MM.1S (cell line): ENCODE data around the gene HOXD4.

Source experiments
- DNase-seq: peaks from one replicate; pipeline ENCODE4 v3.0.0-alpha.2; 2015
- H2AFZ ChIP-seq: fragments of 300-600 bp; sonication (generic); 2 replicates; pipeline ENCODE4 v1.6.0; 2016; ENCODE audit warnings: antibody characterized with exemption, low read length
- H3F3A ChIP-seq: fragments of 300-600 bp; sonication (generic); 2 replicates; pipeline ENCODE4 v1.6.1; 2016; ENCODE audit warnings: mild to moderate bottlenecking, antibody characterized with exemption, low read length, moderate library complexity, mixed read lengths; ENCODE audit not compliant: insufficient read depth
- H3K27ac ChIP-seq: fragments of 300-600 bp; sonication (generic); 2 replicates; pipeline ENCODE4 v1.5.1; 2016; ENCODE audit warnings: mild to moderate bottlenecking, low read length
- H3K27me3 ChIP-seq: fragments of 300-600 bp; sonication (generic); replicated peaks from 2 replicates; pipeline ENCODE4 v1.6.0; 2016; ENCODE audit warnings: low read length; ENCODE audit not compliant: insufficient read depth
- H3K36me3 ChIP-seq: fragments of 300-600 bp; sonication (generic); replicated peaks from 2 replicates; pipeline ENCODE4 v1.6.1; 2016; ENCODE audit warnings: mild to moderate bottlenecking, low read length, mixed read lengths; ENCODE audit not compliant: insufficient read depth
- H3K4me1 ChIP-seq: fragments of 300-600 bp; sonication (generic); 2 replicates; pipeline ENCODE4 v1.6.1; 2016; ENCODE audit warnings: low read length, mixed read lengths
- H3K4me2 ChIP-seq: fragments of 300-600 bp; sonication (generic); 2 replicates; pipeline ENCODE4 v1.6.0; 2016; ENCODE audit warnings: low read depth, low read length
- H3K4me3 ChIP-seq: fragments of 300-600 bp; sonication (generic); 2 replicates; pipeline ENCODE4 v1.5.1; 2016; ENCODE audit warnings: low read length, mixed read lengths
- H3K79me2 ChIP-seq: fragments of 300-600 bp; sonication (generic); 2 replicates; pipeline ENCODE4 v1.6.1; 2016; ENCODE audit warnings: mixed run types, low read length, mixed read lengths
- H3K9ac ChIP-seq: fragments of 300-600 bp; sonication (generic); 2 replicates; pipeline ENCODE4 v1.6.1; 2016; ENCODE audit warnings: low read length, mixed read lengths
- H3K9me2 ChIP-seq: fragments of 300-600 bp; sonication (generic); replicated peaks from 2 replicates; pipeline ENCODE4 v1.6.1; 2016; ENCODE audit warnings: mild to moderate bottlenecking, low read length, mixed read lengths; ENCODE audit not compliant: insufficient read depth
- H3K9me3 ChIP-seq: fragments of 300-600 bp; sonication (generic); replicated peaks from 2 replicates; pipeline ENCODE4 v1.6.1; 2016; ENCODE audit warnings: mild to moderate bottlenecking, low read length, mixed read lengths; ENCODE audit not compliant: insufficient read depth
- H4K20me1 ChIP-seq: fragments of 300-600 bp; sonication (generic); 2 replicates; pipeline ENCODE4 v1.6.1; 2016; ENCODE audit warnings: mild to moderate bottlenecking, low read length, moderate library complexity, mixed read lengths; ENCODE audit not compliant: insufficient read depth
- EZH2 ChIP-seq: fragments of 300-600 bp; sonication (generic); optimal IDR thresholded peaks from 2 replicates; pipeline ENCODE3; 2017; ENCODE audit warnings: low read depth, mild to moderate bottlenecking, antibody characterized with exemption, low read length, mixed read lengths
- EZH2phosphoT487 ChIP-seq: fragments of 300-600 bp; sonication (generic); IDR thresholded peaks from 2 replicates; pipeline ENCODE4 v1.6.1; 2018; ENCODE audit warnings: antibody characterized with exemption, low read length
- TF ChIP-seq, protein P1 (sequence below): fragments of 300-600 bp; sonication (generic); IDR thresholded peaks from 2 replicates; pipeline ENCODE4 v1.5.1; 2016; ENCODE audit warnings: antibody characterized with exemption, low read length, mixed read lengths

HOXD4 gene

DNA sequence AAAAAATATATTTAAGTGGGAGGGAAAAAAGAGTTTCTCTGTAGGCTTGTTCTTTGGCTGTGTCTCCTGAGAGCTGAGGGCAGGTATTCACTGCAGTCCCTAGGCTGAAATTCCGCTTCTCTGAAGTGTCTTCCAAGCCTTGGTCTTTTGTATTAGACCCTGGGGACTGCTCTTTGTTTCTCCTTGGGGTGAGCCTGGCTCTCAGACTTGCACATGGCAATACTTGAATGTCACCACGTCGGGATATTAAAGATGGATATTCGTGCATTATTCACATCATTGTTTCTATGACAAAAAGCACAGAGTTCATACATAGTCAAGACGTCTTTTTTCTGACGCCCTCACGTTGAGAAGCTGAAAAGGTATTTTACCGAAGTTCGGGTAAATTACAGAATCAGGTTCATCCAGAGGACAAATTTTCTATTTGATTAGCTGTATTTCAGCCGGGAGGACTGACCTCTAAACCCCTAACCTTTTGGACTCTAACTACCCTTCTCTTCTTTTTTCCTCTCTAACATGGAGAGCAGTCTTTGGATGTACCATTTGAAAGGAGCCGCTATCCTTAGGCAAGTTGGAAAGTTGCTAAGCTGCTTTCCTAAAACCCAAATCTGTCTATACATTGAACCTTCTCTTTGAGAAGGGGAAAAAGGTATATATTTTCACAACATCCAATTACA is 3.4 kb downstream of the HOXD4 start:
- no peak for TF ChIP-seq EZH2phosphoT487
- no peak for TF ChIP-seq EZH2
- TF ChIP-seq, protein P1, sequence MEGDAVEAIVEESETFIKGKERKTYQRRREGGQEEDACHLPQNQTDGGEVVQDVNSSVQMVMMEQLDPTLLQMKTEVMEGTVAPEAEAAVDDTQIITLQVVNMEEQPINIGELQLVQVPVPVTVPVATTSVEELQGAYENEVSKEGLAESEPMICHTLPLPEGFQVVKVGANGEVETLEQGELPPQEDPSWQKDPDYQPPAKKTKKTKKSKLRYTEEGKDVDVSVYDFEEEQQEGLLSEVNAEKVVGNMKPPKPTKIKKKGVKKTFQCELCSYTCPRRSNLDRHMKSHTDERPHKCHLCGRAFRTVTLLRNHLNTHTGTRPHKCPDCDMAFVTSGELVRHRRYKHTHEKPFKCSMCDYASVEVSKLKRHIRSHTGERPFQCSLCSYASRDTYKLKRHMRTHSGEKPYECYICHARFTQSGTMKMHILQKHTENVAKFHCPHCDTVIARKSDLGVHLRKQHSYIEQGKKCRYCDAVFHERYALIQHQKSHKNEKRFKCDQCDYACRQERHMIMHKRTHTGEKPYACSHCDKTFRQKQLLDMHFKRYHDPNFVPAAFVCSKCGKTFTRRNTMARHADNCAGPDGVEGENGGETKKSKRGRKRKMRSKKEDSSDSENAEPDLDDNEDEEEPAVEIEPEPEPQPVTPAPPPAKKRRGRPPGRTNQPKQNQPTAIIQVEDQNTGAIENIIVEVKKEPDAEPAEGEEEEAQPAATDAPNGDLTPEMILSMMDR: no peak
- DNase-seq: no peak
- H3K79me2 ChIP-seq: no peaks in the 10 kb centered on the region
- no peak overlapping the region for H3K4me3 ChIP-seq
- peaks cover 11% of the 10 kb centered on the region for H3K27me3 ChIP-seq
- H3K4me1 ChIP-seq: no peaks in the 10 kb centered on the region
- H3K4me2 ChIP-seq: no peak overlapping the region
- no peaks in the 10 kb centered on the region for H3F3A ChIP-seq
- no peaks in the 10 kb centered on the region for H4K20me1 ChIP-seq
- no peak overlapping the region for H3K9ac ChIP-seq
- H3K27ac ChIP-seq: no peak overlapping the region
- H3K9me2 ChIP-seq: no peaks in the 10 kb centered on the region
- H3K9me3 ChIP-seq: no peaks in the 10 kb centered on the region
- H2AFZ ChIP-seq: no peak overlapping the region
- no peaks in the 10 kb centered on the region for H3K36me3 ChIP-seq

- Histone ChIP-seq H3K27ac (no peak overlapping the region), H3K27me3 (peaks cover 3% of the 10 kb centered on the region), H3K9me2 (no peaks in the 10 kb centered on the region), H2AFZ (no peak overlapping the region), H3K4me2 (no peak overlapping the region), H3K4me3 (no peak overlapping the region), H3K4me1 (no peaks in the 10 kb centered on the region), H3K9ac (no peak overlapping the region), H3K79me2 (no peaks in the 10 kb centered on the region), H3K9me3 (no peaks in the 10 kb centered on the region), H3K36me3 (no peaks in the 10 kb centered on the region), H3F3A (no peaks in the 10 kb centered on the region), H4K20me1 (no peaks in the 10 kb centered on the region)
- DNase-seq: no peak
- TF ChIP-seq EZH2 (no peak), EZH2phosphoT487 (no peak)
- TF ChIP-seq, protein P1: no peak
Observed at GRCh38 chr2:176155356-176156044, 4.2 kb downstream of the HOXD4 start.

DNA sequence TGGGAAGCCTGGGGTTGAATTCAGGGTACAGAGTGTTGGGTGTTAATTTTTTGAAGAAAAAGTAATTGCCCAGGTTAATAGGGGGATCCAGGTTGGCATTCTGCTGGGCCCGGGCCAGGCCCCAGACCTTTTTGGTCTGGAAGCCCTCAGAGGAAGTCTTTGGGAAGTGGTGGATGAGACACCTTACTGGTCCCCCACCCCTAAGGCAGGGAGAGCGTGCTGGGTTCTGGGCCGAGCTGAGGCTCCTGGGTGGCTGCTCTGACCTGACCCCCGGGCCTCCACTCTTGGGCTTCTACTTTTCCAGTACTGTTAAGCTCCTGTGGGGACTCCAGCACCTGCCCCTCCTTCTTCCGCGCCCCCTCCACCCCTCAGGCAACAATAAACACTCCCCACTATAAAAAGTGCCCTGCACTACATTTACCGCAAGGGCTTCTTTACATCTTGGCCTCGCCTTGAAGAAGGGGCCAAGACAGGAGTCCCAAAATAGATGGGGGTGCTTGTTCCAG is 5.0 kb downstream of the HOXD4 start:
- Histone ChIP-seq H2AFZ (no peak overlapping the region), H3K4me1 (no peaks in the 10 kb centered on the region), H3K9me3 (no peaks in the 10 kb centered on the region), H3K9me2 (no peaks in the 10 kb centered on the region), H4K20me1 (no peaks in the 10 kb centered on the region), H3K4me2 (no peak overlapping the region), H3K9ac (no peak overlapping the region), H3K36me3 (no peaks in the 10 kb centered on the region), H3K27ac (no peak overlapping the region), H3F3A (no peaks in the 10 kb centered on the region), H3K79me2 (no peaks in the 10 kb centered on the region), H3K27me3 (no peaks in the 10 kb centered on the region), H3K4me3 (no peak overlapping the region)
- TF ChIP-seq EZH2: no peak
- no peak for TF ChIP-seq EZH2phosphoT487
- TF ChIP-seq, protein P1: no peak
- DNase-seq: no peak
